Measurements from ENCODE around the gene LSAMP.

The LSAMP gene

DNA sequence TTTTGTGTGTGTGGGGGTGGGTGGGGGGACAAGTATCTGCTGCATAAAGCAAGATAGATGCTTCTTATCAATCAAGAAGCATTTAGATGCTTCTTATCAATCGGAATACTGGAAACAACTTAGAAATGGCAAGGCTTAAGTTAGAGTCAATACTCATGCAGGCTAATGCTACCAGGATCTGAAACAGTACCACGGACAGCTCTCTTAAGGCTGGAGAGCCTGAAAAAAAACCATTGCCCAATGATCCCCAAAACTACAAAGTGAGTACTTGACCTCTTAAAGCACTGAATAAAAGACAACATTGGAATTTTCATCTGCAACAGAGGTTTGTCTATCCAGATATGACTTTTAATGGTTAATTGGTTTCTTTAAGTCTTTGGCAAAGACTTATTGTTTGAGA is 559.7 kb downstream of the LSAMP start:
- Mint-ChIP-seq H3K4me3 (no peak overlapping the region), H3K27ac (no peak overlapping the region), H3K9me3 (no peaks in the 10 kb centered on the region), H3K4me1 (ENCODE audit: low read depth) (no peaks in the 10 kb centered on the region), H3K36me3 (ENCODE audit: low read depth) (no peaks in the 10 kb centered on the region), H3K27me3 (peaks cover 26% of the 10 kb centered on the region)
- DNase-seq = no peak

DNA sequence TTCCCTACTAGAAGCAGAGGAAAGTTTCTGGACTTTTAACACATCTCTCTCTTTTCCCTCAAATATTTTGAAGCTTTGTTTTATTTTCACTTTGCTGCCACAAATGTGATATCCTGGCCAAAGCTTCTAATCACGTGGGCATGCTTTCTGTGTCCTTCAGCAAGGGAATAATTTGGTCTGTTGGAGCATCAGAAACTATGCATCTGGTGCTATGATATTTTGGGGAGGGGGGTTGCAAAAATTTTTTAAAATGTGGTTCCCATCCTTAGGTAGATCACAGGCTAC is 567.7 kb downstream of the LSAMP start:
- Mint-ChIP-seq H3K4me3 (no peak overlapping the region), H3K4me1 (ENCODE audit: low read depth) (peaks cover 2% of the 10 kb centered on the region), H3K27me3 (peaks cover 13% of the 10 kb centered on the region), H3K9me3 (no peaks in the 10 kb centered on the region), H3K27ac (no peak overlapping the region), H3K36me3 (ENCODE audit: low read depth) (no peaks in the 10 kb centered on the region)
- no peak for DNase-seq

DNA sequence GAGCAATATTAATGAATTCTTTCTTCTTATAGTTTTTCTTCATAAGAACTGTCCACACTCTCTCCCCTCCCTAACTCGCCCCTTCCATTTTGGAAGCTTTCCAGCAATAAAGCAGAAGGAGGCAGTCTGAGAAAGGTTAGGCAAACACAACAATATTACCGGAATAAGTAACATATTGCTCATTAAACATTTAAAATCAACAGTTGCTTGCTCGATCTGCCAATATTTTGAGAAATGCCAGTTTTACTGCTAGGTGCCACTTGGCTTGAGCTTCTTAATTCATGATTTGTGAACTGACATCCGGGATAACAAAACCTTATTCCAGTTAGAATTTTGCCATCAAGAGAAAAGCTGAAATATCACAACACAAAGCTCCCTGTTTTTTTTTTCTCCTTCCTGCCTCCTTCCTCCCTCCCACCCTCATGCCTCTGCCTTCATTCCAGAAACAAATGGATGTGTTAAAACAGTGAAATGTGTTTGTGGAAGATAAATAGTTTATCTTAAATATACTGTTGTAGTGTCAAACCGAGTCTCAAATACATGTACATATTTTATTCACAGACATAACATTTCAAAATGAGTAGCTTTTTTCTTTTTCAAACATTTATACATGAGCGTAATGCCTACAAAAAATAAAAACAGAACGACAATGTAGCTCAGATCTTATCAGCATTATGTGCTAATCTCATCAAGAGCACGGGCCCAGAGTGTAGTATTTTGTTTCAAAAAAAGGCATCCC is 568.2 kb downstream of the LSAMP start:
- no peak overlapping the region for H3K4me3 Mint-ChIP-seq
- H3K27ac Mint-ChIP-seq = no peak overlapping the region
- peaks cover 13% of the 10 kb centered on the region for H3K27me3 Mint-ChIP-seq
- peaks cover 2% of the 10 kb centered on the region for H3K4me1 Mint-ChIP-seq (ENCODE audit: low read depth)
- H3K36me3 Mint-ChIP-seq (ENCODE audit: low read depth) = no peaks in the 10 kb centered on the region
- no peaks in the 10 kb centered on the region for H3K9me3 Mint-ChIP-seq
- DNase-seq = no peak

DNA sequence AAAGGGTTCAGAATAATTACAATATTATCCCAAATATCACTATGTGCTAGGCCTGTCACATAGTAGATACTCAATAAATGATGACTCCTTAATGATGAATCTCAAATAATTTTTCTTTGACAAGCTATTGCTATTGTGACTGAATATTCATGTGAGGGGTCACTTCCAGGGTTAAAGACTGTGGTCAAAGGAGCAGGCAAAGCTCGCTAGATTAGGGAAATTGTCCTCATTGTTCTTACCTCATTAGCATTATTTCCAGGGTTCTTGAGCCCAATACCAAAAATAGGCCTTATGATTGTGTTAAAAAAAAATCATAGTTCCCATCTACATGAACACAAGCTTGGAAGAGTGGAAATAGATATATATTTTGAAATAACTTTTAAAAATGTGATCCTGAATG is 569.8 kb downstream of the LSAMP start:
- H3K9me3 Mint-ChIP-seq = no peaks in the 10 kb centered on the region
- H3K36me3 Mint-ChIP-seq (ENCODE audit: low read depth) = no peaks in the 10 kb centered on the region
- peaks cover 7% of the 10 kb centered on the region for H3K27me3 Mint-ChIP-seq
- H3K27ac Mint-ChIP-seq = no peak overlapping the region
- DNase-seq = no peak
- peaks cover 2% of the 10 kb centered on the region for H3K4me1 Mint-ChIP-seq (ENCODE audit: low read depth)
- no peak overlapping the region for H3K4me3 Mint-ChIP-seq

DNA sequence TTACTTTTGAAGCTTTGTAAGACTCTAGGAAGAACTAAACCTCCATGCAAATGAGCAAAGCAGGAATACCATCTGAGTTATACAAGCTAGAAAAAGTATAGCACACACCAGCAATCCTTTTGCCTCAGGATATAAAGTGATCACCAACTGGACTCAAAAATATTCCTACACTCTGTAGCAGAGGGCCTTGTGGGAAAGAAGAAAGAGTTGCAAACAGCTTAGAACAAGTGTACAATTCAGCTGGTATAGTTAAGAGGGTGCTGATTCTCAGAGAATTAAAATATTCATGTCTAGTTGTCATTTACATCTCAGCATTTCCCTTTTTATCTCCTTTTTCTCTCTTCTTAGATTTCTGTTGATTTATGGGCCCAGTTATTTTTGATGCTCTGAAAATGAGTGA is 573.6 kb downstream of the LSAMP start:
- Mint-ChIP-seq H3K27me3 (peaks cover 12% of the 10 kb centered on the region), H3K27ac (no peak overlapping the region), H3K4me3 (no peak overlapping the region), H3K4me1 (ENCODE audit: low read depth) (no peaks in the 10 kb centered on the region), H3K9me3 (no peaks in the 10 kb centered on the region), H3K36me3 (ENCODE audit: low read depth) (no peaks in the 10 kb centered on the region)
- no peak for DNase-seq

DNA sequence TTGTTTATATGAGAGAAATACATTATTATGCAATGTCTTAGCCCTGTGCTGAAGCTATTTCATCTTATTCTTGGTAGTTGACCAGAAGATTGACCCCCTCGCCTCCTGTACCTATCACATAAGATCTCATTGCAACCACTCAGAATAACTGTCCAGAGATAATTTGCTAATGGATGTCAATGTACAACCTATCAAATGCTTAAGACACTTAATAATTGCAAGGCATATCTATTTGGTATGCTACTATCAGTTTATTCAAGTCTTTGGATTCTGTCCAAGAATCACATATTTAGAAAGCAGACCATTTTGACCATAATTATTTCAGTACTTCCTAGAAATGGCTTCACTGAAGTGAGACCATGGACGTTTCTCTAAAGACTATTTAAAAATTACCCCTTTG is 580.4 kb downstream of the LSAMP start:
- H3K9me3 Mint-ChIP-seq = no peaks in the 10 kb centered on the region
- H3K4me3 Mint-ChIP-seq = no peak overlapping the region
- peaks cover 54% of the 10 kb centered on the region for H3K27me3 Mint-ChIP-seq
- H3K27ac Mint-ChIP-seq = no peak overlapping the region
- no peaks in the 10 kb centered on the region for H3K4me1 Mint-ChIP-seq (ENCODE audit: low read depth)
- no peak for DNase-seq
- H3K36me3 Mint-ChIP-seq (ENCODE audit: low read depth) = no peaks in the 10 kb centered on the region

DNA sequence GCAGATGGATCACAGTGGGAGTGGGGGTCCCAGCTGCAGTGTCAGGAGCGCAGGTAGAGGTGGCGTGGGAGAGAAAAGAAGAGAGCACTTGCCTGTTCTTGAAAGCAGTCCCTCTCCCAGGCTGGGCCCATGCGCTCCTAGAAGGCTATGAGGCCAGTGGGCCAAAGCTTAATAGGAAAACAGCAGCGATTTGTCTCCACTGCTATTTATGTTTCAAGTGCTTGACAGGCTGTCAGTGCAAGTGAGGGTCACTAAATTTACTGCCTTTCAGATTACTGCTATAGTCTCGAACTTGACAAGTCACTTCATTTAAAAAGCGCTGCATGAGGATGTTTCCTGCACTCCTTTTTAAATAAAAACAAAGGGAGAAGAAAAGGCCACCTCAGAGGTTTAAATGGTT is 582.4 kb downstream of the LSAMP start:
- peaks cover 63% of the 10 kb centered on the region for H3K27me3 Mint-ChIP-seq
- no peaks in the 10 kb centered on the region for H3K36me3 Mint-ChIP-seq (ENCODE audit: low read depth)
- no peak overlapping the region for H3K4me3 Mint-ChIP-seq
- no peaks in the 10 kb centered on the region for H3K9me3 Mint-ChIP-seq
- H3K4me1 Mint-ChIP-seq (ENCODE audit: low read depth) = no peaks in the 10 kb centered on the region
- DNase-seq = no peak
- no peak overlapping the region for H3K27ac Mint-ChIP-seq

DNA sequence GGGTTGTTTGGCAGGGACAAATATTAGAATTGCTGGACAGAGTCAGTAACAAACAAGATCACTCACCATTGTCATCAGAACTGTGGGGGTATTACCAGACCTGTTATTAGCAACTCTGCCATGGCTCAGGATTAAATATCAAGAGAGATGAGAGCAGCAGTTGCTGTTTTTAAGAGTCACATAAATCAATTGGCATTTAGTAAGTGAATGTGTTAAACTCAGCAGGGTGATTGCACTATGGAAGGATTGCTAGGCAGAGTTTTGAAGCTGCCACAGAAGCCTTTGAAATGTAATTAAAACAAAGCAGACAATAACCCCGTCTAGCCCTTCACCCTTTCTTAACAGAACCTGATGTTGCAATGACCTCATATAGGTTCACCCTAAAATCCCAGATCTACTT is 583.2 kb downstream of the LSAMP start:
- H3K36me3 Mint-ChIP-seq (ENCODE audit: low read depth) = no peaks in the 10 kb centered on the region
- H3K4me3 Mint-ChIP-seq = no peak overlapping the region
- H3K27me3 Mint-ChIP-seq = peaks cover 63% of the 10 kb centered on the region
- H3K27ac Mint-ChIP-seq = no peak overlapping the region
- H3K4me1 Mint-ChIP-seq (ENCODE audit: low read depth) = no peaks in the 10 kb centered on the region
- H3K9me3 Mint-ChIP-seq = no peaks in the 10 kb centered on the region
- no peak for DNase-seq

DNA sequence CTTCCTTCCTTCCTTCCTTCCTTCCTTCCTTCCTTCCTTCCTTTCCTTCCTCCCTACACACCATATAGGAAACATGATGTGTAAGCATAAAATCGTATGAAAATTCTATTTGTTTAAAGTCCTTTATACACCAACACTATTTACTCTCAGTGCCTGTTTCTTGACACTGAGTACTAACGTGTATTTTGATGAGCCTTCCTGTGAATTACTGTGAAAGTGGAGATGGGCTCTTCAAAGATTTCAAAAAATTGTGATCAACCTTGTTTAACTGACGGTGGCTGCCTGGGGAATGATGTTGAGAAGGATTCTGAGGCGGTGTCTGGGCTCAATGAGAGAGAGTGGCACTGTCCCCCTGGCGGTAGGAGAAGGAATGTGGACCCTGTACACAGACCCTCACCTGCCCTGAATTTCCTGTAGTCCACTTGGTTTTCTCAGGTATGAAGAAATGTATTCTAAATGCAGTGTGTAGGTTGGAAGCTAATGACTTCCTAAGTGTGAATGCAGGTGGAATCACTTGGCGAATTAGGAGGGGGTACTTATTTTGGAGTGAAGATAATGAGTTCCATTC is 584.0 kb downstream of the LSAMP start:
- Mint-ChIP-seq H3K36me3 (ENCODE audit: low read depth) (no peaks in the 10 kb centered on the region), H3K4me3 (no peak overlapping the region), H3K27me3 (peaks cover 60% of the 10 kb centered on the region), H3K4me1 (ENCODE audit: low read depth) (no peaks in the 10 kb centered on the region), H3K27ac (no peak overlapping the region), H3K9me3 (no peaks in the 10 kb centered on the region)
- DNase-seq = no peak

DNA sequence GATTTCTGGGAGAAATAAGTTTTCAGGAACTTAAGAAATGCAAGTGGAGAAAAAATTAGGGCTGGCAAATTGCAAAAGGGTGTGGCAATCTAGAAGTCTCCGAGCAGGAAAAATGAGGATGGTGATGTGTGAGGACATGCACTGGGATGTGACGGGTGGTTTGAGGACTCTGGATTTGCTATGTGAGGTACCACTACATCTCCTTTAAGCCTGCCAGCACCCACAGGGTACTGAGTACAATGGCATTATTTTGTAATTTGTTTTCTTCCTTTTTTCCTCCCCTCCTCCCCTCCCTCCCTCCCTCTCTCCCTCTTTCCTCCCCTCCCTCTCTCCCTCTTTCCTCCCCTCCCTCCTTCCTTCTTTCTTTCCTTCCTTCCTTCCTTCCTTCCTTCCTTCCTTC is 584.5 kb downstream of the LSAMP start:
- peaks cover 58% of the 10 kb centered on the region for H3K27me3 Mint-ChIP-seq
- no peak overlapping the region for H3K4me3 Mint-ChIP-seq
- no peaks in the 10 kb centered on the region for H3K9me3 Mint-ChIP-seq

DNA sequence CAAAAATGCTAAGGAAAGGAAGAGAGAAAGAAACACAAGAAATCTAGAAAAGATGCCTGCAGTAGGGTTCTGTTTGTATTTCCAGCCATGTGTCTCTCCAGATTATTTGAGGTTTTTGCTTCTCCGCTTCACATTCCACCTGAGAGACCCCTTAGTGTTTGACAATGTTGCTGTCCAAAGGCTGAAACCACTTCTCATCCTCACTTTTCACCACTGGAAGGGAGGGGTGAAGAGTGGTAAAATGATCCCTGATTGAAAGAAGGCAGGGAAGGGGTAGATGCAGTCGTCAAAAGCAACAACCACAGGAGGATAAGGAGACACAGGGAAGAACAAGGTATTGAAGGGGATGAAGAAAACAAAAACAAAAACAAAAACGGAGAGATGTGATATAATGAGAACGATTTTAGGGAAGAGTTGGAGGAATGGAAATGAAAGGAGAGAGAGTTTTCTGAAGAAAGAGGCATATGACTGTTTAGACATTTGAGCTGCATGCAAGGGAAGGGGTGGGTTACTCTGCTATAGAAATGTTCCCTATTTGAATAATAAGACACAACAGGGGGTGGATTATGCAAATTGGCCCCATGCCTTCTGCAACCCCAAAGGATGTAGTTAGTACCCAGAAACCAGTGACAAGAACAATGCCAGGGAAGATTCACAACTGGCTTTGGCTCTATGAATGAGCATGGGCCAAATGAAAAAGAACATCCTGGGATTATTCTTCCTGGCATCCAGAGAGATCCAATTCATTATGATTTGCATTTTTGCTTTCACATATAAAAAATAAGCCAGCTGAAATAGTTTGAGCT is 586.1 kb downstream of the LSAMP start:
- Mint-ChIP-seq H3K4me3 (no peak overlapping the region), H3K9me3 (no peaks in the 10 kb centered on the region), H3K4me1 (ENCODE audit: low read depth) (no peaks in the 10 kb centered on the region), H3K36me3 (ENCODE audit: low read depth) (no peaks in the 10 kb centered on the region), H3K27ac (no peak overlapping the region), H3K27me3 (peaks cover 54% of the 10 kb centered on the region)
- DNase-seq = no peak

More for the DNA sequence above, 584.5 kb downstream of the LSAMP start:
- no peak overlapping the region for H3K27ac Mint-ChIP-seq
- H3K36me3 Mint-ChIP-seq (ENCODE audit: low read depth) = no peaks in the 10 kb centered on the region
- H3K4me1 Mint-ChIP-seq (ENCODE audit: low read depth) = no peaks in the 10 kb centered on the region
- DNase-seq = no peak

DNA sequence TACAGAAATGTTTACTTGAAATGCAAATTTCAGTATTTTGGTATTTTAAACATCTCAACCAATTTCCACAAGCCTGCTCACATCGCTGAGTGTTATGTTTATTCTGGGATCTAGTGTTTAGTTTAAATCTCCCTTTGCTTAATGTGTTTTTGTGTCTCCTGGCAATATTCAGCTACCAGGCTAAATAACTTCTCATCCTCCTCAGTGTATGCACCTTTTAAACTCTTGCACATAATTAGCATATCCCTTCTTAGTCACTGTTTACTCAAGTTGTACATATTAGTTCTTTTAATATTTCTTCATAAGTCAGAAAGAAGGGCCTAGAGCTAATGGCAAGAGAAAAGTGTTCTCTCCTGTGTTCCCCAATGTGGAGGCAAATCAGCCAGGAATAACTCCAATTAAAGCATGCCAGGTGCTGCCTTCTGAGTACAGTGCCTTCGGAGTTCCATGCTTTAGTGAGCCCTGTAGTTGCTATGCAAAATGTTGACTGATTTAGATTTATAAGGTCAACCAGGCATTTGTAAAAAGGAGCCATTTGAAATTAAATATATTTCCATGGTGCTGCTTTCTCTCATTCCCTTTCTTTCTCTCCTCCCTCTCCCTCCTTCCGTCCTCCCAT is 587.7 kb downstream of the LSAMP start:
- Mint-ChIP-seq H3K27ac (no peak overlapping the region), H3K4me3 (no peak overlapping the region), H3K27me3 (peaks cover 52% of the 10 kb centered on the region), H3K36me3 (ENCODE audit: low read depth) (no peaks in the 10 kb centered on the region), H3K4me1 (ENCODE audit: low read depth) (no peaks in the 10 kb centered on the region), H3K9me3 (no peaks in the 10 kb centered on the region)
- DNase-seq = no peak

DNA sequence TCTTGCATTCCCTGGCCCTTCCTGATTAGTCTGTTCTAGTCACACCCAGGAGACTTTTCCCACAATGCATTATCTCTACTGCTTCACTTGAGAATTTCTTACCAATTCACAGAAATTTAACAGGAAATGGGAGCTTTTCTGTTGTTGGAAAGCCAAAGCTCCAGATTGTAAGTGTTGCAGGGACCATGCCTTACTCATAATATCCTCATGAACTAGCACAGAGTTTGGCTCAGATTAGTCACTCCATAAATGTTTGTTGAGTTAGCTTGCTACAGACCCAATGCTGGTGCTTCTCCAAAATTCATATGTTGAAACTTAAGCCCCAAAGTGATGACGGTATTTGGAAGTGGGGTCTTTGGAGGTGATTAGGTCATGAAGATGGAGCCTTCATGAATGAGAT is 589.4 kb downstream of the LSAMP start:
- H3K4me3 Mint-ChIP-seq = no peak overlapping the region
- no peaks in the 10 kb centered on the region for H3K36me3 Mint-ChIP-seq (ENCODE audit: low read depth)
- H3K27me3 Mint-ChIP-seq = peaks cover 40% of the 10 kb centered on the region
- DNase-seq = no peak
- H3K4me1 Mint-ChIP-seq (ENCODE audit: low read depth) = no peaks in the 10 kb centered on the region
- H3K27ac Mint-ChIP-seq = no peak overlapping the region
- H3K9me3 Mint-ChIP-seq = no peaks in the 10 kb centered on the region

DNA sequence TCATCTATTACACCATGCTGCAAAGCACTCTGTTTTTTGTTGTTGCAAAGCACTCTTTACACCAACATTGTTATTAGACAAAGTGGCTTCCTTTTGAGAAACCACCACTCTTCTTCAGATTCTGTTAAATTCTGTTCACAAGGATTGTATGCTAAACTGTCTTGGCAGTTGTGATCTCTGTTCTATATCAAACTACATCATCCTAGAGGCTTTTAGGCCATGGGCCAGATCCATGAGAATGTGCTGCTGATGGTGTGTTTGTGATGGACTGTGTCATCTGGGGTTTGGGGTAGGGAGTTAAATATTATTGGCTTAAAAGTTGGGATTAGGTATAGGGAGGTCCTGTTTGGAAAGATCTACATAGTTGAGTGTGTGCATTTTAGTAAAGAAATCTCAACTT is 592.2 kb downstream of the LSAMP start:
- peaks cover 23% of the 10 kb centered on the region for H3K27me3 Mint-ChIP-seq
- DNase-seq = no peak
- H3K9me3 Mint-ChIP-seq = no peaks in the 10 kb centered on the region
- H3K36me3 Mint-ChIP-seq (ENCODE audit: low read depth) = no peaks in the 10 kb centered on the region
- H3K27ac Mint-ChIP-seq = no peak overlapping the region
- no peak overlapping the region for H3K4me3 Mint-ChIP-seq
- no peaks in the 10 kb centered on the region for H3K4me1 Mint-ChIP-seq (ENCODE audit: low read depth)

DNA sequence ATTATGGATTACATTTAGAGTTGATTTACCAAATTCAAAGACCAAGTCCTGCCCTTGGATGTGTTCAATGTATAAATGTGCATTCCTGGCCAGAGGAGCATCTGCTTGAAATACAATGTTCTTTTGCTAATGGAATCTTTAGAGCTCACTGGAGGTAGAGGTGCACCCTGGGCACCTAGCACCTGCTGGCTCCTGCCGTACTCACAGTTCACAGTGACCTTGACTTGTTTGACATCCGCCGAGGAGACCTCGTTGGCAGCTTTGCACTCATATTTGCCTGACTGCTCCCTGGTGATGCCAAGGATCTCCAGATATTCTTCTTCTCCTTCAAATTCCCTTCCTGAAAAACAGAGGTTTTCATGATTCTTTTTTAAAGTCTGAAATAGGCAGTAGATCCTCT is 593.0 kb downstream of the LSAMP start:
- no peak overlapping the region for H3K27ac Mint-ChIP-seq
- H3K4me3 Mint-ChIP-seq = no peak overlapping the region
- H3K4me1 Mint-ChIP-seq (ENCODE audit: low read depth) = no peaks in the 10 kb centered on the region
- H3K9me3 Mint-ChIP-seq = no peaks in the 10 kb centered on the region
- DNase-seq = no peak
- H3K27me3 Mint-ChIP-seq = peaks cover 26% of the 10 kb centered on the region
- H3K36me3 Mint-ChIP-seq (ENCODE audit: low read depth) = no peaks in the 10 kb centered on the region

Measured in activated T-cell treated with anti-CD3 and anti-CD28 coated beads, Interleukin-2, amount 50 U/mL, for 24 hours (primary cell).